ENCODE results near the gene NFIA.

Gene NFIA

GRCh38 chr1:61190618-61191432 is 108.5 kb downstream of the NFIA start:
- H3K9me3 Mint-ChIP-seq, result no peaks in the 10 kb centered on the region
- no peaks in the 10 kb centered on the region for H3K4me1 Mint-ChIP-seq (ENCODE audit: low read depth)
- no peaks in the 10 kb centered on the region for H3K36me3 Mint-ChIP-seq (ENCODE audit: low read depth)
- no peaks in the 10 kb centered on the region for H3K27me3 Mint-ChIP-seq
- no peak overlapping the region for H3K4me3 Mint-ChIP-seq
- H3K27ac Mint-ChIP-seq, result no peak overlapping the region

DNA sequence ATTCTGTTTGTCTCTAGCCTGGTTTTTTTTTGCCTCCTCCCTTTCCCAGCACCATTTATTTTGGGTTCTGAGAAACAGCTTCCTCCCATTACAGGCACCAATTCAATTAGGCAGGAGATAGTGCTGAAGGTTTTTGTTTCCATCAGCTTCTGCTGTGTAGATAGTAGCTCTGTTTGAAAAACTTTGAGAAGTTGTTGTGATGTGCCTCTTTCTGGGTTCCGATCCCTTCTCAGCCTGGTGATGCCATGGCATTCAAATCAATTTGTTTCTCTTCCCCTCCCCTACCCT is 109.0 kb downstream of the NFIA start:
- no peak overlapping the region for H3K27ac Mint-ChIP-seq

GRCh38 chr1:61192663-61193330 is 110.4 kb downstream of the NFIA start:
- H3K36me3 Mint-ChIP-seq (ENCODE audit: low read depth), result no peaks in the 10 kb centered on the region
- H3K27ac Mint-ChIP-seq, result no peak overlapping the region
- no peaks in the 10 kb centered on the region for H3K9me3 Mint-ChIP-seq
- H3K4me3 Mint-ChIP-seq, result no peak overlapping the region
- H3K27me3 Mint-ChIP-seq, result no peaks in the 10 kb centered on the region
- H3K4me1 Mint-ChIP-seq (ENCODE audit: low read depth), result no peaks in the 10 kb centered on the region

More for the DNA sequence above, 109.0 kb downstream of the NFIA start:
- H3K36me3 Mint-ChIP-seq (ENCODE audit: low read depth), result no peaks in the 10 kb centered on the region
- no peaks in the 10 kb centered on the region for H3K27me3 Mint-ChIP-seq
- no peak overlapping the region for H3K4me3 Mint-ChIP-seq
- no peaks in the 10 kb centered on the region for H3K9me3 Mint-ChIP-seq
- no peaks in the 10 kb centered on the region for H3K4me1 Mint-ChIP-seq (ENCODE audit: low read depth)

DNA sequence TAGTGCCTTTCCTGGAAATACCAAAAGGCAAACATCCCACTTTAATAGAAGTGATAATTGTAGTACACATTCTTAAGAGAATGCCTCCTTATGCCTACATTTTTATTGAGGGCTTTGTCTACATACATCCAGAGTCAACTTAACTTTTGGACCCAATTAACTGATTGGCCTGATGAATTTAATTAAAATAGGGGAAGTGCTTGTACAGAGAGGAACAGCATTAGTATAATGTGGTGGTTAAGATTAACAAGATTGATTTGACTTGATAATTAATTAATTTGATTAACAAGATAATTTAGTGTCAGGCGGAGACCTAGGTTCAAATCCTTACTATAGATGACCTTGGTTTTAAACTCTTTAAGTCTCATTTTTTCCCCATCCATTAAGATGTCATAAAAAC is 111.4 kb downstream of the NFIA start:
- no peak overlapping the region for H3K27ac Mint-ChIP-seq
- no peaks in the 10 kb centered on the region for H3K9me3 Mint-ChIP-seq
- no peaks in the 10 kb centered on the region for H3K27me3 Mint-ChIP-seq
- no peaks in the 10 kb centered on the region for H3K36me3 Mint-ChIP-seq (ENCODE audit: low read depth)
- H3K4me1 Mint-ChIP-seq (ENCODE audit: low read depth), result no peaks in the 10 kb centered on the region
- no peak overlapping the region for H3K4me3 Mint-ChIP-seq

GRCh38 chr1:61198554-61198953 is 116.2 kb downstream of the NFIA start:
- Mint-ChIP-seq H3K27me3 (no peaks in the 10 kb centered on the region), H3K27ac (no peak overlapping the region), H3K9me3 (no peaks in the 10 kb centered on the region), H3K4me1 (ENCODE audit: low read depth) (no peaks in the 10 kb centered on the region), H3K36me3 (ENCODE audit: low read depth) (no peaks in the 10 kb centered on the region), H3K4me3 (no peak overlapping the region)

- Mint-ChIP-seq H3K27me3 (no peaks in the 10 kb centered on the region), H3K36me3 (ENCODE audit: low read depth) (no peaks in the 10 kb centered on the region), H3K4me1 (ENCODE audit: low read depth) (no peaks in the 10 kb centered on the region), H3K9me3 (no peaks in the 10 kb centered on the region), H3K27ac (no peak overlapping the region), H3K4me3 (no peak overlapping the region)
Observed at GRCh38 chr1:61201035-61201434, 118.7 kb downstream of the NFIA start.

DNA sequence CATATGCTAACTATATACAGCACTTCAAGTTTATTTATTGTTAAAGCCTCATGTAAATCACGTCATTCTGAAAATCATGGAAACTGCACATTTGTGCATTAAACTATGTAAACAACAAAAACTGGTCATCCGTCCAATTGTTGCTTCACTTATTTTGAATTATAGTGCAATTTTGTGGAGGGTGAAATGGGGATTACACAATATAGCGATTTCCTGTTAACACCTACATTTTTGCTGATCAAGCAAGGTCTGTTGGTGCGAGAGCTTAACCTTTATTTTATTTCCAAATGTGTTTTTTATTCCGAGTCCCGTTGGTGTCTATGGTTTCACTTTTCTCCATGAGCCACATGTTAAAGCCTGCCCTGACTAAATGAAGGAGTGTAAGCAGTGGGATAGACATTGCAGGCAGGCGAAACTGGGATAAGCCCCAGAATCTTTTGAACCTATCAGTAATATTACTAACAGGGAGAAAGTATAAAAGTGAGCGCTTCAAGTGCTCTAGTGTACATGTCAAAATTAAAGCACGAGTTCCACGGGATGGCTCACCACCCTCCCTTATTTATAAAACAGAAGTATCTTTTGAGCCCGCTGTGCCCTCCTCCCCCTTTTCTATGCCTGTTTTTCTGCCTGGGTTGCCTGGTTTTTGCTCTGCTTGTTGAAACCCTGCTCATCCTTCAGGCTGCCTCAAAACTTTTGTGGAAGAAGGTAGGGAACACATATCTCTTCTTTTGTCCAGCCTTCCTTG is 120.7 kb downstream of the NFIA start:
- Mint-ChIP-seq H3K4me1 (ENCODE audit: low read depth) (no peaks in the 10 kb centered on the region), H3K36me3 (ENCODE audit: low read depth) (no peaks in the 10 kb centered on the region), H3K9me3 (no peaks in the 10 kb centered on the region), H3K4me3 (no peak overlapping the region), H3K27ac (no peak overlapping the region), H3K27me3 (peaks cover 8% of the 10 kb centered on the region)

GRCh38 chr1:61204528-61204927 is 122.2 kb downstream of the NFIA start:
- H3K36me3 Mint-ChIP-seq (ENCODE audit: low read depth), result no peaks in the 10 kb centered on the region
- H3K4me3 Mint-ChIP-seq, result no peak overlapping the region
- no peaks in the 10 kb centered on the region for H3K9me3 Mint-ChIP-seq
- peaks cover 8% of the 10 kb centered on the region for H3K27me3 Mint-ChIP-seq
- no peak overlapping the region for H3K27ac Mint-ChIP-seq
- H3K4me1 Mint-ChIP-seq (ENCODE audit: low read depth), result no peaks in the 10 kb centered on the region

DNA sequence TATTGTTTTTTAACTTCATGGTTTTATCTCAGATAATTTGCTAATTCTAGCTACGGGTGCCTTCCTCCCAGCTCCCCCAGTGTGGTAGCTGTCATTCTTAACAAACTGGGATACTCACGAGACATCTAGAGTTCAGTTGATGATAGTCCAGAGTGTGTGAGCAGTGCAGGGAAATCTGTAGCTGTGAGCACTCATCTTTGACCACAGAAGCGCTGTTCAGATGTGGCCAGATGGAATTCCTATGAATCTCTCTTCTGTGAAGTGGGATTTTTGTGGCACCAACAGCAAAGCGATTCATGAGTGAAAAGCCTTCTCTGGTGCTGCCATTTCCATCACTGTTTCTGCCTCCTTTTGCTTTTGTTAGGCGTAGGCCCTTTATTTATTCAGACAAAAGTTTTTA is 125.1 kb downstream of the NFIA start:
- no peaks in the 10 kb centered on the region for H3K36me3 Mint-ChIP-seq (ENCODE audit: low read depth)
- H3K27ac Mint-ChIP-seq, result no peak overlapping the region
- H3K4me1 Mint-ChIP-seq (ENCODE audit: low read depth), result no peaks in the 10 kb centered on the region
- no peak overlapping the region for H3K4me3 Mint-ChIP-seq
- no peaks in the 10 kb centered on the region for H3K9me3 Mint-ChIP-seq
- peaks cover 8% of the 10 kb centered on the region for H3K27me3 Mint-ChIP-seq

- Mint-ChIP-seq H3K27ac (no peak overlapping the region), H3K4me3 (no peak overlapping the region), H3K27me3 (peaks cover 8% of the 10 kb centered on the region), H3K9me3 (no peaks in the 10 kb centered on the region), H3K4me1 (ENCODE audit: low read depth) (no peaks in the 10 kb centered on the region), H3K36me3 (ENCODE audit: low read depth) (no peaks in the 10 kb centered on the region)
Observed at GRCh38 chr1:61208172-61208571, 125.8 kb downstream of the NFIA start.

DNA sequence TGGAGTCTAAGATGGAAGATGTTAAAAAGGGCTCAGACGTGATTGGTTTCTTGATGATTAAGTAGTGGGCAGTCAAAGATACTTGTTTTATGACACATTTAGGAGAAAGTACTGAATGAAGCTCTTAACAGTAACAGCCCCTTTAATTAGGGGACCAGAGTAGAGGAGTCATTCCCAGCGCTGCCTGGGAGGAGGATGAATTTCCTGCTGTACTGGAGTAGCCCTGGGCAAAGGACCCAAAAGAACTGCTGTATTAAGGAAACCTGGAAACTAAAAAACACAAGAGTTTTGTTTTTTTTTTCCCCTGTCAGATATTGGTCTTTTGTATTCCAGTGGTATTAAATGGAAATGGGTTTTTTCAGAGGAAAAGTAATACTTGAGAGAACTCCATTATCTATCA is 126.5 kb downstream of the NFIA start:
- peaks cover 8% of the 10 kb centered on the region for H3K27me3 Mint-ChIP-seq
- H3K27ac Mint-ChIP-seq, result no peak overlapping the region
- no peaks in the 10 kb centered on the region for H3K4me1 Mint-ChIP-seq (ENCODE audit: low read depth)
- no peaks in the 10 kb centered on the region for H3K9me3 Mint-ChIP-seq
- no peak overlapping the region for H3K4me3 Mint-ChIP-seq
- no peaks in the 10 kb centered on the region for H3K36me3 Mint-ChIP-seq (ENCODE audit: low read depth)

DNA sequence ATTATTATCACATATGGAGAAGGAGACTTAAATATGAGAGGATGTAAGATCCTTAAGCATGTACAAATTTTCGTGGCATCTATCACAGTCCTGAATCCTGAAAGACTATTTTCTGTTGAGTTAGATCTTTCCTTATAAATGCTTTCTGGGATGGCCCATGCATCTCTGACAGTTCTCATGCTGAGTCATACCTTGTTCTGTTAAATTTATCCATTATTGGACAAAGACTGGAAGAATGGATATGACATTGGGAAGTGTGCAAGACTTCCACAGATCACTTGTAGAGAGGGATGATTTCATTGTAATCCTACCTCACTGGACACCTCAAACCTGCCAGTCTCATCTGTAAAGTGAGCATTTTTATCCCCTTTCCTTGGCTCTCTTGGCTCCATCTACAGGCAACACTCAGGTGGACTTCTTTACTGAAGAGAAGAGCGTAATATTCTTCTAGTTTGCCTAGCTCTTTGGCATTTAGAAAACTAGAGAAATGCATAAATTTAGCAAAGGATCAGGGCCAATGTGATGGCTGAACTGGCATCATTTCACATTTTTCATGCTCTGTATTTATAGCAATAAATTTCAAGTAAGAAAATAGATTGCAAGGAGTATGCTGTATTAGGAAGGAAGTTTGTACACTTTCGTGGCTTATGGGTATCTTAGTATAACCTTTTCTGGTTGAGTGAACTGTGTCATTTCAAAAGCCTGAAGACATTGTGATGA is 128.2 kb downstream of the NFIA start:
- Mint-ChIP-seq H3K27me3 (peaks cover 8% of the 10 kb centered on the region), H3K36me3 (ENCODE audit: low read depth) (no peaks in the 10 kb centered on the region), H3K27ac (no peak overlapping the region), H3K4me1 (ENCODE audit: low read depth) (no peaks in the 10 kb centered on the region), H3K4me3 (no peak overlapping the region), H3K9me3 (no peaks in the 10 kb centered on the region)

- Mint-ChIP-seq H3K27me3 (no peaks in the 10 kb centered on the region), H3K4me3 (no peak overlapping the region), H3K9me3 (no peaks in the 10 kb centered on the region), H3K36me3 (ENCODE audit: low read depth) (no peaks in the 10 kb centered on the region), H3K27ac (no peak overlapping the region), H3K4me1 (ENCODE audit: low read depth) (no peaks in the 10 kb centered on the region)
Observed at GRCh38 chr1:61213245-61214011, 131.1 kb downstream of the NFIA start.

DNA sequence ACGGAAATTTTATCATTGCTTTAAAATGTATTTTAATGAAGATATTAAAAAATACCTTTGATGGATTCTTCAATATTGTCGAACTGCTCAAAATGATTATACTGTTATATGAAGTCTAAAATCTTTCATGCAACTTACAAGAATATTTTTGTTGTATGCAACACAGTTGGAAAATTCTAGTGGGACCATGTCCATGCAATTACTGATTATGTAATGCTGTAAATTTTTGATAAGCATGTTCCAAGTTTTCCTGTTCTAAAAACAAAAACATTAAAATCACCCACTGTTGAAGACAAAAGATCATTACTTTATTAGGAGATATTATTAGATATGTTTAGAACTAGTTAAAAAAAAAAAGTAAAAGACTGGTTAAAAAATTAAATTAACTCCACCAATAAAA is 132.8 kb downstream of the NFIA start:
- Mint-ChIP-seq H3K4me3 (no peak overlapping the region), H3K4me1 (ENCODE audit: low read depth) (no peaks in the 10 kb centered on the region), H3K36me3 (ENCODE audit: low read depth) (no peaks in the 10 kb centered on the region), H3K9me3 (no peaks in the 10 kb centered on the region), H3K27ac (no peak overlapping the region), H3K27me3 (no peaks in the 10 kb centered on the region)

Measured in stimulated activated naive CD8-positive, alpha-beta T cell treated with anti-CD3 and anti-CD28 coated beads, Interleukin-15, Interleukin-2, amounts not matched to agents 100 ng/mL and 50 ng/mL, for 24 hours (primary cell).